Left lobe of liver (tissue), 2 donors: Measurements from ENCODE around the gene DLEU7. TPM values are rescaled to one million over a fixed set of nuclear protein-coding genes. Genes with fewer than 3 reads are reported as not detected.

Source experiments
- ATAC-seq: fragments of 200-7000 bp; cut with Tn5 transposase; one replicate; pipeline ENCODE4 v1.9.1; 2020; ENCODE audit warnings: mild to moderate bottlenecking, moderate library complexity
- DNase-seq: peaks from one replicate; pipeline ENCODE4 v3.0.0-alpha.2; 2020; ENCODE audit warnings: low spot score
- total RNA-seq: library from RNA; stranded (reverse); gene quantifications from one replicate; pipeline ENCODE4 v1.2.1, GENCODE V29; 2021
- donor health status: DM: no; HTN: no; CAD: no; lungs with moderate emphysema.
- donor health status: DM: no; HTN: yes; CAD: no.

DLEU7 gene
- total RNA-seq, 1 donor from 2014 or later = 0.10 TPM

DNA sequence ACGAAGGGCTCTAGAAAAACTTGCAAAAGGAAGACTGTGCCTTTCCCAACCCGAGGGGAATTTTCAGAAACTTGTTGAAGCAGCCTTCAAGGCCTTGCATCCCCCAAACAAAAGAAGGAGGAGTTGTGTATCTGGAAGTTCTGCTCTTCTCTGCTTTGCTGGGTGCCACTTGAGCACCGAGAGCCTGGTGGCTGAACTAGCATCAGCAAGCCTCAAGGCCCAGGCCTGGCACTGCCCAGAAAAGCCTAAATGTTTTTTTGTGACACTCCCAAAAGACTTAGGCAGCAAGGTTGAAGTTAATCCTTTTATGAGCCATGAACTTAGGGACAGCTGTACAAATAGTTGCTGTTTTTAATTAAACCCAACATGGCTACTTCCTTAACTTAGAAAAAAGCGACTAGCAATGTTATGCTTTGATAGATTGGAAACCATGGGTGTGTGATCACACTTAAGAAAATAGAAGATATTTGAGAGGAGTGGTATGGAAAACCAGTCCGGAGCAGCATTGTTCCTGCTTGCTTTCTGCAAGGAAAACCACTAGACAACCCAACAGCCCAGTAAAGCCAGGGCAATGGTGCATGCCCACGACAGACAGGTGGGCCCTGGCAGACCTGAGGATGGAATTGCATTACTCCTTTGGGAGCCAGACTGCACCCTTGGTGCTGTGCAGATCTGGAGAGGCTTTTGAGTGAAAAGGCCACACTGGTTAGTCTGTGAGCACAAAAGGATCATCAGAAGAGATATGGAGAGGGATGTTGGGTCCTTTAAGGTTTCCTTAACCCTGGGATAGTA is 788 bp upstream of the DLEU7 start:
- no peak for ATAC-seq
- no peak for DNase-seq

DNA sequence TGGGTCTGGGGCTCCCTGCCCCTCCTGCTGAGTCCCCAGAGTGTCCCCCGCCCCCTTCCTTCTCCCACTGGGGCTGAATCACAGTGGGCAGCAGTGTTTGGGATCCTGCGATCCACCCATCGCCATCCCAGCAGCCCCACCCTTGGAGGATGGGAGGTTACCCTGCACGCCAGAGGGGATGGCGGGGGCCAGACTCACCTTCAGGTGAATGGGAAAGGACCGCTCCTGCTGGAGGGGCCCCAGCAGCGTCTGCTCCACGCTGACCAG is 569 bp downstream of the DLEU7 start:
- no peak for ATAC-seq
- DNase-seq = no peak

DNA sequence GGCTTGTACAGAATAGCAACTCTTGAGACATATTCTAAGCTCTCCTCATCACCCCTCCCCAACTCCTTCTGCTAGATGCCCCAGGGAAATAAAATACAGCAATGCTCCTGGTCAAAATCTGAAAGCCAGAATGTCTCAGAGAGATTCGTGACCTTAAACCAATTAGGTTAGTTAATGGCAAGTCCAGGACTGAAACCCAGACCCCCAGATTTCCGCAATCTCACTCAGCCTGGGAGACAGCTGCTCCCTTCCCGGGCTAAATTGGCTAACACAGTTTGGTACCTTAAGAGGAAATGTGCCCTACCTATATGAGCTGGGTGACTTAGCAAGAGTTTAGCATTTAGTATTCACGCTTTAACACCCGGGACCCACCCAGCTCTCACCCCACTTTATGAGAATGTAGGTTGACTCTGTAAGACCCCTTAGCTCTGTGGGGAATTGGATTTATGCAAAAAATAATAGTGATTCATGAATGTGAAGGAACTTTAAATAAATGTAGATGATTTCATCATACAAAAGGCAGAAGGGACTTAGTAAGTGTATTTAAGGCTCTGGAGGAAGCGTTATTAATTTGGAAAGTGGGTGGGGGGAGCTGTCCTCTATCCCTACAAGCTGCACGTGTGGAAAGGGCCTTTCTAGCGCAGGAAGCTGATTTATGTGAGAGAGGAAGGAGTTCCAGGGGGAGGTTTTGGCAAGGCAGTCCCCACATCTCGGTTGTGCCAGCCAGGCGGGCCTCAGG is 1.1 kb downstream of the DLEU7 start:
- no peak for ATAC-seq
- DNase-seq = no peak

DNA sequence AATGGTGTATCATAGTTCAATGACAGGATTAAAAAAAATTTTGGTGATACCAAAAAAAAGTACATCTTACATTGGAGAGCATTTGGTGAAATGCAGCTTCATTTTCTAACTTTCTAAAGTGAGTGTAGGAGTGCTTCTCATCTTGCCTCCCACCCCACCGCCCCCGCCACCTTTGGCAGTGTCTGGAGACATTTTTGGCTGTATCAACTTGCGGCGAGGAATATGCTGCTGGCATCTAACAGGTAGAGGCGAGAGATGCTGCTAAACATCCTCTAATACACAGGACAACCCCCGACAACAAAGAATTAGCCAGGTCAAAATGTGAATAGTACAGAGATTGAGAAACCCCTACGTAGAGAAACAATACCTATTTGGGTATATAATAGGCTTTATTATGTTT is 1.7 kb downstream of the DLEU7 start:
- ATAC-seq (no peak), DNase-seq (no peak)

DNA sequence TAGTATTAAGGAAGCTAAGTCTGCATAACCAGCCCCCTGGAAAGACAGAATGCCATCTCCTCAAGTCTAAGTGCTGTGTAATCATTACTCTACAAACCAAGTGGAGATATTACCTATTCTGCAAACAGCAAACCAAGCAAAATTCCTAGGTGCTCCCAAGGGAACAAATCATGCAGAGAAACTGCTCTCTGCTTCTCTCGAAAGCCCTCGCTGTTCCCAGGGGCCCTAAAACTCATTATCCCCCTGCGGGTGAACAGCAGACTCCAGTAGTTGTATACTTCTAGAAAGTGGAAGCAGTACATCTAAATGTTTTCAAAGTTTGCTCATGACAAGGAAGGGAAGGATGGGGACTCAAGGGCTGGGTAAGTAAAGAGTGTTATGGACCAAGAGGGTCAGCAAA is 3.2 kb downstream of the DLEU7 start:
- DNase-seq (no peak), ATAC-seq (no peak)

DNA sequence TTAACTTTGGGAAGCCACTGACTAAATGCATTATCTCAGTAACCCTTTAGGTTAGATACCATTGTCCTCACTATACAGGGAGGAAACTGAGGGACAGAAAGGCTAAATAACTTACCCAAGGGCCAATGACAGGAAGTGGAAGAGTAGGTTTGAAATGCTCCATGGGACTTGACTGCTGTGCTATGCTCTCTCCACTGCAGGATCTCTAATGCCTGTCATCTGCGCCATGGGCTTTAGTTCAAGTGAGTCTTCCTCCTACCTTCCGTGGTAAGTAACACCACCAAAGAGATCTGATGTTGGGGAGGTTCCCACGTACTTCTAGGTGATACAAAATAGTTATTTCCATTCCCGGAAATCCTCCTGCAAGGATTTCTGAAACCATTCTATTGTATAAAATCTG is 3.7 kb downstream of the DLEU7 start:
- no peak for DNase-seq
- no peak for ATAC-seq

DNA sequence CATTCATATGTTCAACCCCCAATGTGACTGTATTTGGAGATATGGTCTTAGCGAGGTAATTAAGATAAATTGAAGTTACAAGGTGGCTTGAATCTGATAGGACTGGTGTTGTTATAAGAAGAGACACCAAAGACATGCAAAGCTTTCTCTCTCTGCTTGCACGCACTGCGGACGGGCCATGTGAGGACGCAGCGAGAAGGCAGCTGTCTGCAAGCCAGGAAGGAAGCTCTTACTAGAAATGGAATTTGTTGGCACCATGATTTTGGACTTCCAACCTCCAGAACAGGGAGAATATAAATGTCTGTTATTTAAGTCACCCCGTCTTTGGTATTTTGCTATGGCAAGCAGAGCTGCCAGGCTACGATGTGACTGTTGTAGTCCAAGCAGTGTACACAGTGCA is 4.8 kb downstream of the DLEU7 start:
- DNase-seq (no peak), ATAC-seq (no peak)

DNA sequence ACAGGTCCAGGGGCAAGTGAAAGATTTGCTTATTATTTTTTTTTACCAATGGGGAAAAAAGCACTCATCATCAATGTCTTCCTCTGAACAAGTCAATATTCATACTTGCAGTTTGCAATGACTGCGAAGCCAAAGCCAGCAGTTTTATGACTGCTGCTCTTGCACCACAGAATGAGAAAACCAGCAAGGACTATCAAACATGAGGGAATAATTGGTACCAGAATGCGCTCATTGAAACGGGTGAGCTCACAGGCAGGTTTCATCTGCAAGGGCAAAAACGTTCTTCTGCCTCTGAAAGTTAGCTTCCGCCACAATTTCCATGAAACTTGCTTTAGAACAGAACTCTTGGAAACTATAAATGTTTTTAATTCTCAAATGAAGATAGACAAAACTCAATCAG is 5.5 kb downstream of the DLEU7 start:
- ATAC-seq = no peak
- DNase-seq = no peak

DNA sequence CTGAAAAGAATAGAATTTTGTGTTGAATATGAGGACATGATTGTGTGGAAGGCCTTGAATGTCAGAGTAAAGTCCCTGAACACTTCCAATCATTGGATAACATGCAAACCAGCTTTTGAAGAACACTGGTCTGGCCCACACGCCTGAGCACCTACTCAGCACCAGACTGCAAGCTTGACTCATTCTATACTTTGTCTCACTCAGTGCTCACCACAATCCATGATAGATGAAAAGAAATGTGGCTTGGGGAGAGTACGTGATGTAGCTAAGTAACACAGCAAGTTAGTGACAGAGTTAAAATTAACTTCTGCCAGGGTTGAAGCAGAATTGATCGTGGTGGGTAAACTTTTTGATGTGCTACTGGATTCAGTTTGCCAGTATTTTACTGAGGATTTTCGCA is 12.0 kb downstream of the DLEU7 start:
- ATAC-seq (no peak), DNase-seq (no peak)

DNA sequence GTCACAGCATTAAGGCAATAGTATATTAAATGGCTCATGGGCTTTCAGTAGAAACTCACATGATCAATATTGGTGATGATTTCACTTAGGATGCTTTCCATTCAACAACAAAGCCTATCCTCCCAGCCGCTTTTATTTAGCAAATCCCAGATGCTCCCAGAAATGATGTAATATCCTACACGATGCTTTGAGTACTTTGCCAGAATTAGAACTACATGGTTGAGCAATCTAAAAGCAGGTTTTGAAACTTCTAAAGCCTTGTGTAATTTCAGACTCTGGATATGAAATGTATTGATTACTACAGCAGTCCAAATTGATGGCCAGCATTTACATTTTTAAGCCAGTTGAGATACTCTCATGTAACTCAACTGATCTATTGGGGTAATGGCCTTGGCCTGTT is 13.6 kb downstream of the DLEU7 start:
- DNase-seq (no peak), ATAC-seq (peak; percentile 85)

DNA sequence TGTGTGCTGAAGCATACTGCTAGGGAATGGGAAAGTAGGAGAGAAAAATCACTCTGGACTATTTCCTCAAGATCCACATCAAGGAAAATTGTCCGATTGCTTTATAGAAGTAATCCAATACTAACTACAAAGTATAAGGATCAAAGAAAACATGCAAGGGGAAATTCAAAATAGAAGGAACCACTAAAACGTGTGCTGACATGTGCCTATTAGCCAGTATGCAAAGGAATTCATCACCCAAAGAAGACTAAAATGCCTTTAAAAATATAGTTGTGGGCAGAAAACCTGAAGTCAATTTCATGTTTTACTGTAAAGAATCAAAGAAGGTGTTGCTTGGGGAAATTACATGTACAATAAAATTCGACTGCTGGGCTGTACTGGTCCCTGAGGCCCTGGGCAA is 14.3 kb downstream of the DLEU7 start:
- no peak for DNase-seq
- no peak for ATAC-seq

DNA sequence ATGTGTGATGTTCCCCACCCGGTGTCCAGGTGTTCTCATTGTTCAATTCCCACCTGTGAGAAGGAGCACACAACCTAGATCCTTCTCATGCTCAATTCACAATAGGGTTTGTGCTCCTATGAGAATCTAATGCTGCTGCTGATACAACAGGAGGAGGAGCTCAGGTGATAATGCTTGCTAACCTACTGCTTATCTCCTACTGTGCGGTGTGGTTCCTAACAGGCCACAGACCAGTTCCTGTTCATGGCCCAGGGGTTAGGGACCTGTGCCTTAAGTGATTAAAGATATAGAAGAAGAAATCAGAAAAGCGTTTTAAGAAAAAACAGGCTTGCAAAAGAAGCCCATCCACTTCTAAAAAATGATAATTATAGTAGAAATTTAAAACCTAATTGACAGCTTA is 17.5 kb downstream of the DLEU7 start:
- ATAC-seq = no peak
- DNase-seq = no peak

DNA sequence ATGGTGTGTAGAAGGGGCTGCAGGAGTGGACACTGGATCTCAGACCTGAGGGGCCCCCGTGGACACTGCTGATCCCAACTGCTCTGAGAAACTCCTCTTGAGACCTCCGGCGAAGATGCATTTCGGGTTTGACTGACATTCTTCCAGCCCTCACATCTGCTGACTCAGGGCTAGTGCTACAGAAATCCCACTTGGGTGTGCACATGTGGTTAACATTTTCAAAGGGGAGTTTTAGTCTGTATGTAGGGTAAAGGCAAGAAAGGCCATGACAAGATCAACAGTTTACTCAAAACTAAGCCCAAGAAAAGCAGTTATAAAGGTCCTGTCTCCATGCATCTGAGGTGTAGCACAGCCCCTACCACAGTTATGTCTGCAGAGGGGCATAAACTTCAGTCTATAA is 31.2 kb downstream of the DLEU7 start:
- ATAC-seq = no peak
- no peak for DNase-seq

DNA sequence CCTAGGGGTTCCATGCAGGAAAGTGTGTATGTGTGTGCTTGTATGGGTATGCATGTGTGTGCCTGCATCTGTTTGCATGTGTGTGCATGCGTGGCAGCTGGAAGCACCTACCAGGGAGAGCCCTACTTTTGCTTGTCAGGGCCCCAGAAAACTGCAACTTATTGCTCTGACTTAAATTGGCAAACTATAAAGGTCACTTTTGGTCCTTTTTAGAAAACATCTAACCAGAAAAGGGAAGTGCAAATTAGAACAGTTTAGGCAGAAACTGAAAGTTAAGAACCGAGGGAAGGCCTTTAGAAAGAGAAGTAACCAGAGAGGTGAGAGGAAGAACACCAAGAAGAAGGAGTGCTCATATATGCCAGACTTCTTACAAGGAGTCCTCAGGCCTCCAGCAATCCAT is 32.5 kb downstream of the DLEU7 start:
- DNase-seq (no peak), ATAC-seq (no peak)

DNA sequence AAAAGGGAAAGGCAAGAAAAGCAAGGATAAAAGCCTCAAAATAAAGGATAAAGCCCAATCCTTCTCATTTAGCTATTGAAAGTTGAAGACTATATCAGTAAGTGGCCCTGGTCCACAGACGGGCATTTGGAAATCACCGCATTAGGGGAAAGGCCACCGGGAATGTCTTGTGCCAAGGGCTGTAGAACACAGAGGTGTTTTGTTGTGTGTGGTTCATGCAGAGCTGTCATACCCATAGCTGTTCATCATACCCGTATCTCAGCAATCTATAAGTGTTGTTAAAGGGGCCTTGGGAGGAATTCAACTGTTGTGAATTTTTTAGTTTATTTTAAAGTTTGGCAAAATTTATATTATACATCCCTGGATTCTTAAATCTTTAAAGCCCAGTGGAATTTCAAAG is 33.0 kb downstream of the DLEU7 start:
- DNase-seq (no peak), ATAC-seq (no peak)

DNA sequence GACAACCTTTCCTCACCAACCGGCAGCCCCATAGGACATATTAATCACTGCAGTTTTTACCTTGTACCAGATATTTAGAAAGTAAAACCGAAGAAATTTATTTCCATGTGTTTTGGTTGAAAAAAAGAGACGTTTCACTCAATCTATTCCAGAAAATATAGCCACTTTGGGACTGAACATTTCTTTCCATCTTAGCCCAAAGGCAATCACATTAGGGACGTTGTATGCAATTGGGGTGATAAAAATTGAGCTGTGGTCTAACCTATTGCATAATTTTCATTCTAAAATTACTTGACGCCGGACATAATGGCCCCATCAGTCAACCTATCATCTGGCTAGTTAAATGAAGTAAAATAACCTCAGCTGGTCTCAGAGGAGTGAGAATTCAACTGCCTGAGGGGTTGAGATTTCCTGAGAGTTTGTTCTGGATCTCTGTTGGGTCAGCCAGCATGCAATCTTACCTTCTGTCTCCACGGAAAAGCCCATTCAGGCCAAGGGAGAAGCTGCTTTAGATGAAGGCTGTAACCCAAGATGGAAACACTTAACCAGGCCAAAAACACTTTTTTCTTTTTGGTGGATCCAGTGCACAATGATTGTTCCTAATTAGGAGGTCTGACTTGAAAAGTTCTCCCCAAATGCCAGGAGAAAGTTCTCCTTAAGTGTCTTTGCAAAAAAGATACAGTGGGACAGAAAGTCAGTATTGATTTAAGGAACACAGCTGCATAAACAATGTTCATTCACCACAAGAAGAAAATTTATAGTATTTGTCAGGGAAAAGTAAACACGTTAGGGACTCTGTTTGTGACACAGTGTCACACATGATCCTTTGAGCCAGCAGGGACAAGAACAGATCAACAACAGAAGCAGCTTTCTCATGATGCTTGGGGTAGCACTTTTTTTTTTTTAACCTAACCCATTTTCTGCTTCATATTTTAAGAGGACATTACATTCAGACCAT is 34.1 kb downstream of the DLEU7 start:
- no peak for DNase-seq
- ATAC-seq = no peak

DNA sequence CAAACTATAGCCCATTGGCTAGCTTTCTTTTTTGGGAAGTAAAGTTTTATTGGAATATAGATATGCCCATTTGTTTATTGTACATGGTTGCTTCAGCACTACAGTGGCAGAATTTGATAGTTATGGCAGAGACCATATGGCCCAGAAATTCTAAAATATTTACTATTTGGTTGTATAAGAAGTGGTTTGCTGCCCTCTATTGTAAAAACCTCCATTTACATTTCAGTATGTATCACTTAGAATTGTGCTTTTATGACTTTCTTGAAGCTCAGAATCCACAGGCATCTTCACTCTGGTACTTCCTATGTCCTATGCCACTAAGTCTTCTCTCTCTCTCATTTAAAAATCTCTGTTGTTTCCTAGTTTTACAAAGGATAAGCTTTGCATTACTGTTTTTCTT is 37.7 kb downstream of the DLEU7 start:
- no peak for ATAC-seq
- DNase-seq = no peak

DNA sequence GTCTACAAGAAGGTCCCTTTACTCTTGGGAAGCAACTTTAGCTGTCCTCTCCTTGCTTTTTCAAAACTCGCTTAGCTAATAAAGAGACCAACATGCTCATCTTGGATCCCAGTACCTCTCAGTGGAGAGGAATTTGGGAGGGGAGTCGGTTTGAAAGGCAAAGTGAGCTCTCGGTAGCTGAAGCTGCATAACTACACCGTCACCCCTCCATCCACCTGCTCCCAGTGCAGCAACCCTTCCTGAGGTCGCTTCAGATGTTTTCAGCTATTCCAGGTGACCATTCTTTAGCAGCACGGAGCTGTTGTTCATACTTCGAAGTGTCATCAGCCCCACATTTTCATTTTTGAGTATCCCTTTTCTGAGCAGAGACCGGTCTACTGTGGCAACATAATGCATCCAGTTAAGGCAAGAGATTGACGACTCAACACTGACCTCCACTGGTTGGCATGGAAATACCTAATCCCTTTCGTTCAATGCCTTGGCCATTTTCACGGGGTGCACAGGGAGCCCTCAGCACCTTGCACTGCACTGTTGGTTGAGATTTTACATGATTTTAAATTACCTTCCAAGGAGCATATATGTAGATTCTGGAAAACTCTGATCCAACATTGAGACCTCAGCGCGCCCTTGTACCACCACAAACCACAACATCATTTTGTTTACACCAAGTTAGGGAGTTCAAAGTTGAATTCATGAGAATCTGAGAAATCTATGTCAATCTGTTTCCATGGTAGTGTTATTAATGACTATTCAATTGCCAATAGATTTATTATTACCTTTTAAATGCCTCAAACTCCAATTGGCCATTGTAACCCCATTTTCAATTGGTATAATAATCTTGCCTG is 42.2 kb downstream of the DLEU7 start:
- ATAC-seq (peak; percentile 99), DNase-seq (peak; percentile 58)

DNA sequence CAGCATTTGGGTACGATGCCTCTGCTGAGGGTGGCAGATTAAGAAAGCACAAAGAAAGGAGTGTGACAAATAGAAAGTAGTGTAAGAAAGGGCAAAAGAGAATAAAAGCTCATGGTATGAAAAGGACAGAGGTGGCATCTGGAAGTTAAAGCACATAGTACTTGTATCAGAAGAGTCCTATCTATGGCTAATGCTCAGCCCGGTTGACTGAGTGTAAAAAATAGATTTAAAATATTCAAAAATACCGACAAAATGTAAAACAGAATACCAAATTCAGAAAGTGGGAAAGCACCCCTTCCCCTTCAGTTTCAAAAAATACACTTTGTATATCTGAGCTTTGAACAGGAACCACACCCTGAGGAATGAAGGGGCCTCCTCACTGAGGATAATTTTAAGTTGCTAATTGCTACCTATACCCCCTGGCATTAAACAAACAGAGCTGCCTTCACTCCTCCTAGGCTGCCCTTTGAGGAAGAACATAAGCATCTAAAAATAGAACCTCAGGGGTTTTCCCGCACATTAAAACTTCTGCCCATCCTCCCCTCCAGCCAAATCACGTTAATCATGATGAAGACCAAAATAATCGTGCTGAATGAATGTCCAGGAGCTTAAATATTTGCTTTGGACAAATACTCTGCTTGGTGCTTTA is 43.3 kb downstream of the DLEU7 start:
- no peak for DNase-seq
- ATAC-seq = no peak

DNA sequence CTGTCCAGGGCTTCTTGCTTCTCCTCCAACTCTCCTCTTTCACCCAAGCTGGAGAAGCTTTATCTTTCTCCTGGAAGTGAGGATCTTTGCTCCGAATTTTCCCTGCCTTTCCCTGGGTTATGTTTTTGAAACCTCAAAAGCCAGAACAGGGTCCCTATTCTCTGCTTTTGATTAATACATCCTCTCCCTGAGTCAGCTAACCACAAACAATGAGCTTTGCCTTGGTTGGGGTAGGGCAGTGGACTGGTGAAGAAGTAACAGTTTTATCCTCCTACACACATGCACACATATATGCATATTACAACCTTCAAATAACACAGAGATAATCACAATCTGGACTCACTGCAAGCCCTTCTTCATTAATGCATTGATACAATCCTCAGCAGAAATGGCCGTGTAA is 44.6 kb downstream of the DLEU7 start:
- no peak for ATAC-seq

More for the DNA sequence above, 44.6 kb downstream of the DLEU7 start:
- no peak for DNase-seq
